Suprapubic skin (tissue), 4 donors: ENCODE measurements around the gene HAO1.

ENCODE experiments used
- EP300 ChIP-seq: sonication (generic); formaldehyde crosslinking; IDR thresholded peaks from one replicate; pipeline ENCODE4 v1.6.1; 2017; ENCODE audit warnings: antibody characterized with exemption
- POLR2A ChIP-seq, 2 donors: fragments of 450-650 bp; IDR thresholded peaks; one replicate each; pipeline ENCODE4 v1.6.1; 2017; ENCODE audit warnings: antibody characterized with exemption in 2 of 2, mild to moderate bottlenecking in 2 of 2, moderate library complexity in 2 of 2
- POLR2AphosphoS5 ChIP-seq, 3 donors: sonication (generic); formaldehyde crosslinking; IDR thresholded peaks; one replicate each; pipeline ENCODE4 v1.6.1; 2017; ENCODE audit warnings: antibody characterized with exemption in 3 of 3
- TF ChIP-seq, protein P1 (sequence below), 2 donors: fragments of 200-600 bp in 1 of 2; fragments of 450-650 bp in 1 of 2; sonication (generic) in 1 of 2; IDR thresholded peaks; one replicate each; pipeline ENCODE4 v1.5.1; 2016 to 2019; ENCODE audit warnings: antibody characterized with exemption in 2 of 2, mild to moderate bottlenecking in 1 of 2, moderate library complexity in 1 of 2

DNA sequence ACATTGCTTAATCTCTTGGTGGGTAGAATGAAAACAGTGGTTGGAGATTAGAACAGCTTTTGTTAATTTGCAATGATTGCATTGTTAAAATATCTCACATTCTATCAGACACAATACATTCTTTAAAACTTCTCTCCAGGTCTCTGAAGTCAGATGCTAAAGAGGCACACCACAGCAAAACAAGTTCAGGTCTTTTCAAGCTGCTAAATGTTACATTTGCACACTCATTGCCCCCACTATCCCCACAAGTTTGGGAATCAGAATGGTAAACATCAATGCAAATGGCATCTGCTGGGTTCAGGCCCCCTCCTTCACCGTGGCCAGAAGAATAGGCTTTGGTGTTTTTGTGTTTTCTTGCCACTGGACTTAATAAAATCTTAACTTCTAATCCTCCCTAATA lies 10.1 kb upstream of the HAO1 start:
- TF ChIP-seq POLR2AphosphoS5 (IDR thresholded peaks at IDR 0.05), result no peak
- TF ChIP-seq, protein P1, sequence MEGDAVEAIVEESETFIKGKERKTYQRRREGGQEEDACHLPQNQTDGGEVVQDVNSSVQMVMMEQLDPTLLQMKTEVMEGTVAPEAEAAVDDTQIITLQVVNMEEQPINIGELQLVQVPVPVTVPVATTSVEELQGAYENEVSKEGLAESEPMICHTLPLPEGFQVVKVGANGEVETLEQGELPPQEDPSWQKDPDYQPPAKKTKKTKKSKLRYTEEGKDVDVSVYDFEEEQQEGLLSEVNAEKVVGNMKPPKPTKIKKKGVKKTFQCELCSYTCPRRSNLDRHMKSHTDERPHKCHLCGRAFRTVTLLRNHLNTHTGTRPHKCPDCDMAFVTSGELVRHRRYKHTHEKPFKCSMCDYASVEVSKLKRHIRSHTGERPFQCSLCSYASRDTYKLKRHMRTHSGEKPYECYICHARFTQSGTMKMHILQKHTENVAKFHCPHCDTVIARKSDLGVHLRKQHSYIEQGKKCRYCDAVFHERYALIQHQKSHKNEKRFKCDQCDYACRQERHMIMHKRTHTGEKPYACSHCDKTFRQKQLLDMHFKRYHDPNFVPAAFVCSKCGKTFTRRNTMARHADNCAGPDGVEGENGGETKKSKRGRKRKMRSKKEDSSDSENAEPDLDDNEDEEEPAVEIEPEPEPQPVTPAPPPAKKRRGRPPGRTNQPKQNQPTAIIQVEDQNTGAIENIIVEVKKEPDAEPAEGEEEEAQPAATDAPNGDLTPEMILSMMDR (IDR thresholded peaks at IDR 0.05), result no peak
- no peak for TF ChIP-seq POLR2A (IDR thresholded peaks at IDR 0.05)
- TF ChIP-seq EP300, result no peak
